HG03521 (cell line): Measurements from ENCODE around the gene ANO2.

Experiments used
- ATAC-seq: cut with Tn5 transposase; IDR thresholded peaks from one replicate; pipeline ENCODE4 v1.9.1; 2021; ENCODE audit warnings: mild to moderate bottlenecking, moderate library complexity; ENCODE audit not compliant: unreplicated experiment

The ANO2 gene

GRCh38 chr12:5945071-5946008, at the start of gene ANO2:
Gene ANO2 (minus strand): TSS chr12:5945259. CDS start chr12:5945217, 42 bp downstream.
- ATAC-seq, result no peak

DNA sequence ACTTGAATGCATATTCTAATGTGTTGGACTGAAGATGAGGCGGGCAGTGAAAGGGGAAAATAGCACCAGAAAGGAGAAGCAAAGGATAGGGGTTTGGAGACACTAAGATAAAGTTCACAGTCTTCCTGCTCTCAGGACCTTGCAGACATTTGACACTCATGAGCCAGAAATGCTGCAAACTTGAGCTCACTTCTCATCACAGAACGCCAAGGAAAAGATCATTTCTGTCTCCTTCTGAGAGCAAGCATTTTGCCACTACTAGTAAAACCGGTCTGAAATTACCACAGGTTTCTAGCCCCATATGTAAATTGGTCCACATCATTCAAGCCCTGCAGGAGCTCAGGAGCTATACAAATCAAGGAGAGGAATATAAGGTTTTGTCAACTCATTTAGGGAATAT, 44.6 kb upstream of the ANO2 start:
- ATAC-seq, result no peak

GRCh38 chr12:5988659-5989116, 43.6 kb upstream of the ANO2 start:
- ATAC-seq, result no peak

DNA sequence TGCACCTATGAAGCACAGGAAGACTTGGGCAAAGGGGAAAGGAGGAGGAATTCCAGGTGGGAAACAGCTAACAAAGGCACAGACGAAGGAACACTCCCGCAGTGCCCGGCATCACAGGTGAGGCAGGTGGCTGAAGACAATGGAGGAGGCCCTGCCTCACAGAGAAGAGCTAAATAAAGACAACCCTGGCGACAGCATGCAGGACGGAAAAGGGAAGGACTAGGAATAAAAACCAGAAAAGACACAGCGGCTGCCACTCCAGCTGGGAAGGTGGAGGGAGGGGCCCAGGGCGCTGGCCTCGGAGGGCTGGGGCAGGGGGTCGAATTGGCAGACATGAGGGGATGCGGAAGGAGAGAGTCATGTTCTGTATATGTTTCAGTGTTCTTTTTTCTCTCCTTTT, 43.0 kb upstream of the ANO2 start:
- ATAC-seq, result no peak

DNA sequence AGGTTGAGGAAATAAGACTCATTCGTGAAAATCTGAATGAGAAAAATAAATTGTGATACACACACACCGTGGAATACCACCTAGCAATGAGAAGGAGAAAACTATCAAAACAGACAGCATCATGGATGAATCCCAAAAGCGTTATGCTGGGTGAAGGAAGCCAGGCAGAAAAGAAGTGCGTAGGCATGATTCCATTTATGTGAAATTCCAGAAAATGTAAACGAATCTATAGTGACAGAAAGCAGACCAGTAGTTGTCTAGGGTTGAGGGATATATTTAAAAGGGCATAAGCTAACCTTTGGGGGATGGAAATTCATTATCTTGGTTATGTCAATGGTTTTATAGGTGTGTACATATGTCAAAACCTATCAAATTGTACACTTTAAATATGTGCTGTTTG, 42.5 kb upstream of the ANO2 start:
- no peak for ATAC-seq

DNA sequence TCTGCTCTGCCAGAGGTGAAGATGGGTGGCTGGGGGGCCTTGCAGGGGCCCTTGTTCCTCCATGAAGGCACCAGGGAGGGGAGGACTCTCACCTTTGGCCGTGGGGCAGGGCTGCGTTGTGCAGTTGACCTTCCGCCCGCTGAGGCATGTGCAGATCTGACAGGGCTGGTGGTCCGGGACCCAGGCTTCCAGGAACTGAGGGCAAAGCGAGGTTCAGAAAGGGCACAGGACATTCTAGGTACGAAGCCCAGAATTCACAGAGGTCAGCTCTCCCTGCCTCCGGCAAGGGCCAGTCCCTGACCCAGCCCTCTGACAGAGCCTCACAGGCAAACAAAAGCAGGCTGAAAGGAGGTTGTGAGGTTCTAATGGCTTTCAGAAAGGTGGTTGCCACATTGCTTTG, 40.4 kb upstream of the ANO2 start:
- ATAC-seq, result no peak

- no peak for ATAC-seq
Measured at GRCh38 chr12:5984873-5985272, 39.8 kb upstream of the ANO2 start.

DNA sequence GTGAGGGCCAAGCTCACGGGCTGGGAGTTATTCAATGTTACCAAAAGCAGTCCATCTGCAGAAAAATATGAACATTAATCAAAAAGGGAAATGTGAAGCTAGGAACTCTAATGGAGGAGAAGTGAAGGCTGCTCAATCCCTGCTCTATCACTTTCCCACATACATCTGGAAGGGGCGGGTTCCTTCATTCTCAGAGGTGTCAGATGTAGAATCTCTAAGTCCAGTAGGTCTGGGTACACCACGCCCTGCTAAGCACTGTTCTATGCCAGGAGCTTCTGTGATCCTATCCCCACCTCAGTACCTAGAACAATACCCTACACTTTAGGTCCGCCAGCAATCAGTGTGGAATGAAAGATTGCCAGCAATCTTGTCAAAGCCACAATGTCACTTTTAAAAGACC, 37.0 kb upstream of the ANO2 start:
- no peak for ATAC-seq

DNA sequence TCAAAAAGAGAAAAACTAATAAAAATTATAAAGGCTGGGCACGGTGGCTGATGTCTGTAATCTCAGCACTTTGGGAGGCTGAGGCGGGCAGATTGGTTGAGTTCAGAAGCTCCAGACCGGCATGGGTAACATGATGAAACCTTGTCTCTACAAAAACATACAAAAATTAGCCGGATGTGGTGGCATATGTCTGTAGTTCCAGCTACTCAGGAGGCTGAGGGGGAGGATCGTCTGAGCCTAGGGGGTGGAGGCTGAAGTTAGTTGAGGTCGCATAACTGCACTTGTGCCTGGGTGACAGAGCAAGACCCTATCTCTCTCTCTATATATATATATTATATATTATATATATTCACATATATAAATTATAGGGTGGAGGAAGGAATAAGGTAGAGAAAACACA, 32.5 kb upstream of the ANO2 start:
- no peak for ATAC-seq

GRCh38 chr12:5976711-5977110, 31.7 kb upstream of the ANO2 start:
- no peak for ATAC-seq

DNA sequence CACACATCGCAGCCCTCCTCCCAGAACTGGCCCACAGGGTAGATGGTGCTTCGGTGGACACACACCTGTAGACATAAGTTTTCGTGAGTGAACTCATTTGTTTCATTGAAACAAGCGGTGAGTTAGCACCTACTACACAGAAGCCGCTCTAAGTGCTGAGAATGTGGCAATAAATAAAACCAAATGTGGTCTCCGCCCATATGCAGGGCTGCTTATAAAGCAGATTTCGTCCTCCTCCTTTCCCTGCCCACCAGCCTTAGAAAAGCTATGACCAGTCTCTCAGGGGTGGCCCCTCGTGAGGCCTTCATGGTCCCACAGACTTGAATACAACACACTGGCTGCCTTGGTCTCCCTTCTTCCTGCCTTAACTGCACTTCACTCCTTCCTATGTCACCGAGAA, 31.1 kb upstream of the ANO2 start:
- ATAC-seq, result no peak

DNA sequence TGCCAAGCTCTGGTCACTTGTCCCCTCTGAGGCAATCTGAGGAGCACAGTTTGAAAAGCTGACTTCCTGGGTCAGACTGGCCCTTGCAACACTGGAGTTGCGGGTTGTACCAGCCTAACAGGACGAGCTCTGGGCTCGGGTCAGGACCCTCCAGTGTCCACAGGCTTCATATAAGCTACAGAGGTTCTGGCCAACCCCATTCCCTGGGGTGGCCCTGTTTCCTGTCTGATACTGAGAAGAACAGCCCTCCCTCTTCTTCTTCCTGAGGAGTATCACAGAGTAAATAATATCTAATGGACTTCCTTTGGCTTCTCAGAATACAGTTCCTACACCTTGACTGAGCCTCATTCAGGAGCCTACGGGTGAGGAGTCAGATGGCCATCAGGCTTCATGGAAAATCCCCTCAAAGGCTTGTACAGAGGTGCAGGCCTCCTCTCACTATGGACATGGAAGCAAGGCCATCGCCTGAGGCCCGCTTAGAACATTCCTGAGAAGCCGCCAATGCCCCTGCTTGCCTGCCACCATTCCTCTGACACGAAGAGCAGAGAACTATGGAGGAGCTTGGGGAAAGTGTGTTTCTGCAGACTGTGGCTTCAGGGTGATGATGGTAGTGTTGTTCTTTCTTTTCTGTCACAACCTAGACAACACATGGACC, 28.5 kb upstream of the ANO2 start:
- no peak for ATAC-seq

GRCh38 chr12:5972387-5972786, 27.3 kb upstream of the ANO2 start:
- ATAC-seq, result no peak

DNA sequence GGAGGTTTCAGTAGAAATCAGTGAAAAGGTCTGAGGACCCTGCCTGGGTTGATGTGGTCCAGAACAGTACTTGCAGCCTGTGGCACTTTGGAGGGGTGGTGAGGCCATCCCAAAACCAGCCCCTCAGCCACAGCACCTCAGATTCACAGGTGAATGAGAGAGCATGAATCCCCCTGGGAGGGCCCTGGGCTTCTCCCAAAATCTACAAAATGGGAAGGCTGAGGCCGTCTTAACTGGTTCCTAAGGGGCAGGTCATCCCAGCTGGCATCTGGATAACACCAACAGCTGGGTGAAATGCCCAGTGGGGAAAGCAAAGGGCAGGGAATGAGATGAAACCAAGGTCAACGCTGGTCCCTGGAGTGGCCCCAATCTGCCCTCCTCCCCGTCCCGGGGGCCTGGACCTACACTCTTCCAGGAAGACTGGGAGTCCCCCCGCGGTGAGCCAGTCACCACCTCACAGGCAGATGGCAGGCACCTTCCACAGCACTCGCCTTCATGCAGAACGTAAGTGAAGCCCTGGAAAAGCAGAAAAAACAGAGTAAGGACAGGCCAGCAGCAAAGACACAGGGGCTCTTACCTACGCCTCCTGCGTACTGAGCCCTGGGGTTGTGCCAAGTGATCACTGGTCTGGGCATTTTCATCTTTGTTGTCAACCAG, 26.3 kb upstream of the ANO2 start:
- ATAC-seq, result no peak

- no peak for ATAC-seq
Measured at GRCh38 chr12:5969974-5970690, 25.1 kb upstream of the ANO2 start.

GRCh38 chr12:5969156-5969973, 24.3 kb upstream of the ANO2 start:
- ATAC-seq, result no peak

GRCh38 chr12:5967645-5968415, 22.8 kb upstream of the ANO2 start:
- ATAC-seq, result no peak

DNA sequence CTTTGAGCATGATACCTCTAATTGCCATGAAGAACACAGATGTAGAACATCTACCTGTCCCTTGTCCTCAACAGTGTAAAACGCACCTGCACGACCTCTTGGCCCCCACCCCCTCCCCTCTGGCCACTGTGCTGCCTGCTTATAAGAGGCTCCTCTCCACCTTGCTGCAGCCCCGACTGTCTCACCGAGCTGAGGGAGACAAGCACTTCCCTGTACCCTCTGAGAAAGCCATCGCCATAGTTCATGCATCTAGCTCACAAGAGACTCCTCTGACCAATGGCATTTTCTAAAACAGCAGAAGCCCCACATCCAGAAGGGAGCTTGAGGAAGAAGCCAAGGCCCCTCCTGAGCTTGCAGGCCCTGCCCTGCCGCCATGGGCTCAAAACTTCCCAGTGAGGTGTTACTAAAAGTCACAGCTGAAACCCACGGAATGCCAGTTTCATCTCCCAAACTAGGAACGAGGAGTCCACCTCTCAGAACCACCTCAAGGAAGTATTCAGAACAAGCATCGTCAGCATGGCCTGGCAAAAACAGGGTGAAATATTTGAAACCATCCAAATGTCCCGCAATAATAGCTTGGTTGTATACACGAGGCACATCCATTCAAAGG, 21.5 kb upstream of the ANO2 start:
- ATAC-seq, result no peak

GRCh38 chr12:5965950-5966383, 20.9 kb upstream of the ANO2 start:
- no peak for ATAC-seq
